HCT116 (cell line): ENCODE data around the gene MLH3.

ENCODE experiments used
- CEBPB ChIP-seq: IDR thresholded peaks from 2 replicates; pipeline ENCODE4 v1.6.1; 2012; ENCODE audit warnings: low read depth
- CTCF ChIP-seq, 3 experiments: fragments of 200-600 bp in 1 of 3; sonication (generic) in 1 of 3; IDR thresholded peaks in 2 of 3; conservative IDR thresholded peaks in 1 of 3; 2 replicates each; pipeline ENCODE4 v1.5.1; 2012 to 2017; ENCODE audit warnings: low read depth in 2 of 3, low read length in 2 of 3, antibody characterized with exemption in 1 of 3, borderline replicate concordance in 1 of 3, control low read depth in 1 of 3, mild to moderate bottlenecking in 1 of 3, mixed read lengths in 1 of 3, mixed run types in 1 of 3, moderate library complexity in 1 of 3; ENCODE audit not compliant: insufficient read depth in 1 of 3
- EZH2 ChIP-seq: fragments of 200-600 bp; sonication (generic); IDR thresholded peaks from 2 replicates; pipeline ENCODE4 v1.6.1; 2017; ENCODE audit warnings: antibody characterized with exemption, mixed run types
- EZH2phosphoT487 ChIP-seq: fragments of 200-600 bp; IDR thresholded peaks from 2 replicates; pipeline ENCODE4 v1.6.1; 2018; ENCODE audit warnings: antibody characterized with exemption, borderline replicate concordance
- JUND ChIP-seq: IDR thresholded peaks from 2 replicates; pipeline ENCODE4 v1.6.1; 2012
- MAX ChIP-seq: IDR thresholded peaks from 2 replicates; pipeline ENCODE4 v1.6.1; 2012
- POLR2A ChIP-seq: IDR thresholded peaks from 2 replicates; pipeline ENCODE4 v1.7.0; 2011; ENCODE audit warnings: borderline replicate concordance; ENCODE audit not compliant: insufficient read depth, insufficient read length; ENCODE audit errors: extremely low read depth
- RAD21 ChIP-seq: IDR thresholded peaks from 2 replicates; pipeline ENCODE4 v1.6.1; 2012; ENCODE audit warnings: low read depth, mild to moderate bottlenecking
- REST ChIP-seq: IDR thresholded peaks from 2 replicates; pipeline ENCODE4 v1.6.1; 2012; ENCODE audit warnings: low read depth
- SIN3A ChIP-seq: IDR thresholded peaks from 2 replicates; pipeline ENCODE4 v1.6.1; 2012; ENCODE audit warnings: low read depth
- YY1 ChIP-seq: IDR thresholded peaks from 2 replicates; pipeline ENCODE4 v1.6.1; 2011; ENCODE audit warnings: low read length, low read depth, moderate library complexity, mild to moderate bottlenecking; ENCODE audit not compliant: insufficient replicate concordance; ENCODE audit errors: extremely low read depth

GRCh38 chr14:75015496-75015895, 35.8 kb downstream of the MLH3 start:
- no peak for TF ChIP-seq EZH2phosphoT487
- no peak for TF ChIP-seq POLR2A
- TF ChIP-seq EZH2 = no peak
- no peak for TF ChIP-seq YY1
- TF ChIP-seq JUND = no peak
- TF ChIP-seq CTCF (IDR thresholded peaks at IDR 0.05 in 2 of 3, conservative IDR thresholded peaks at IDR 0.05 in 1 of 3; ENCODE audit: borderline replicate concordance in 1 of 3, insufficient read depth in 1 of 3, low read depth in 2 of 3, low read length in 2 of 3) = no peak
- TF ChIP-seq REST = no peak
- no peak for TF ChIP-seq MAX
- no peak for TF ChIP-seq SIN3A
- TF ChIP-seq CEBPB = no peak
- TF ChIP-seq RAD21 = no peak
